Prostate gland (tissue), 2 donors: Measurements from ENCODE around the gene SMYD2.

ENCODE experiments used
- POLR2A ChIP-seq: fragments of 450-650 bp; IDR thresholded peaks from one replicate; pipeline ENCODE4 v1.6.1; 2016; ENCODE audit warnings: antibody characterized with exemption, mild to moderate bottlenecking
- POLR2AphosphoS5 ChIP-seq: sonication (generic); formaldehyde crosslinking; IDR thresholded peaks from one replicate; pipeline ENCODE4 v1.6.1; 2017; ENCODE audit warnings: antibody characterized with exemption
- TF ChIP-seq, protein P1 (sequence below), 4 experiments: fragments of 200-600 bp in 2 of 4; fragments of 450-650 bp in 2 of 4; sonication (generic) in 2 of 4; IDR thresholded peaks; 1 replicate in 3 of 4; 2 replicates in 1 of 4; pipeline ENCODE4 v1.5.1; 2016 to 2019; ENCODE audit warnings: antibody characterized with exemption in 4 of 4, mild to moderate bottlenecking in 2 of 4, moderate library complexity in 2 of 4

DNA sequence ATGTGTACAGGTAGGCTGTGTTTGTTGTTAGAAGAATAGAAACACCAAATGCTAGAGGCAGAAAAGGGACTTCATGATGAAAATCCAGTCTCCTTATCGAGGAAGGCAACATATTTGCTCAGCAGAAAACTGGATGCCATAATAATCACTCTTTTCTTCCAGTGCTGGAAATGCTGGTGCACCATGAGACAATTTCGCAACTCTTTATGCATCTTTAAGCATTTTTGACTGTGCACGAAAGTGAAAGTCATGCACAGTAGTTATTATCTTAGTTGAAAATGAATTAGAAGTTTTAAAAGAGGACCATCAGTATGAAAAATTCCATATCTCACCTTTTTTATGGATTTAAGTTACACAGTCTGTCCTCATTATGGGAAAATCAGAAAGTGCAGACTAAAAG is 29.1 kb downstream of the SMYD2 start:
- TF ChIP-seq, protein P1, sequence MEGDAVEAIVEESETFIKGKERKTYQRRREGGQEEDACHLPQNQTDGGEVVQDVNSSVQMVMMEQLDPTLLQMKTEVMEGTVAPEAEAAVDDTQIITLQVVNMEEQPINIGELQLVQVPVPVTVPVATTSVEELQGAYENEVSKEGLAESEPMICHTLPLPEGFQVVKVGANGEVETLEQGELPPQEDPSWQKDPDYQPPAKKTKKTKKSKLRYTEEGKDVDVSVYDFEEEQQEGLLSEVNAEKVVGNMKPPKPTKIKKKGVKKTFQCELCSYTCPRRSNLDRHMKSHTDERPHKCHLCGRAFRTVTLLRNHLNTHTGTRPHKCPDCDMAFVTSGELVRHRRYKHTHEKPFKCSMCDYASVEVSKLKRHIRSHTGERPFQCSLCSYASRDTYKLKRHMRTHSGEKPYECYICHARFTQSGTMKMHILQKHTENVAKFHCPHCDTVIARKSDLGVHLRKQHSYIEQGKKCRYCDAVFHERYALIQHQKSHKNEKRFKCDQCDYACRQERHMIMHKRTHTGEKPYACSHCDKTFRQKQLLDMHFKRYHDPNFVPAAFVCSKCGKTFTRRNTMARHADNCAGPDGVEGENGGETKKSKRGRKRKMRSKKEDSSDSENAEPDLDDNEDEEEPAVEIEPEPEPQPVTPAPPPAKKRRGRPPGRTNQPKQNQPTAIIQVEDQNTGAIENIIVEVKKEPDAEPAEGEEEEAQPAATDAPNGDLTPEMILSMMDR (IDR thresholded peaks at IDR 0.05) = no peak
- TF ChIP-seq POLR2A (no peak), POLR2AphosphoS5 (no peak)
